ENCODE measurements around the gene ROBO1. TPM values are rescaled to one million over a fixed set of nuclear protein-coding genes. Genes with fewer than 3 reads are reported as not detected.

Gene ROBO1
- total RNA-seq, 2 experiments from 2014 or later = 0.12 to 0.20 TPM

DNA sequence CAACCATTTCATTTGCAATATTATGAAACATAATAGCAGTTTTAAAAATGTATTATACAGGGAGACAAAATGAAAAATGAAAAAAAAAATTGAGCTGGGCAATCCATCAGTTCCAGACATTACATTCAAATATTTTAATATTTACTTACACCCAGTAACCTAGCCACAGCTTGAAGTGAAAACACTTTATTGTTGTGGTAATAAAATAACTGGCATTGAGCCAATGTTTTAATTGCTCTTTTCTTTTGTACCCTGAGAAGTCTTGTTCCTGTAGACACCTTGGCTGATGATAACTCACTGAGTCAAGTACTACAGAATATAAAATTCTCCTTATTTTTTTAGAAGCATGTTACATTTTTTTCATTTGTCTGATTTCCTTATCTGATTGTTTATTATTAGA lies 180.6 kb downstream of the ROBO1 start:
- intact Hi-C loops (cut with micrococcal nuclease) = no loop called here
- no peak overlapping the region for H3K4me3 Mint-ChIP-seq
- no peaks in the 10 kb centered on the region for H3K4me1 Mint-ChIP-seq (ENCODE audit: low read depth)
- no peaks in the 10 kb centered on the region for H3K36me3 Mint-ChIP-seq (ENCODE audit: low read depth)
- H3K9me3 Mint-ChIP-seq = peaks cover 5% of the 10 kb centered on the region
- no peak for DNase-seq
- CTCF ChIA-PET = no interaction called here
- H3K27me3 Mint-ChIP-seq (ENCODE audit: low read depth) = no peaks in the 10 kb centered on the region
- no peak overlapping the region for H3K27ac Mint-ChIP-seq

DNA sequence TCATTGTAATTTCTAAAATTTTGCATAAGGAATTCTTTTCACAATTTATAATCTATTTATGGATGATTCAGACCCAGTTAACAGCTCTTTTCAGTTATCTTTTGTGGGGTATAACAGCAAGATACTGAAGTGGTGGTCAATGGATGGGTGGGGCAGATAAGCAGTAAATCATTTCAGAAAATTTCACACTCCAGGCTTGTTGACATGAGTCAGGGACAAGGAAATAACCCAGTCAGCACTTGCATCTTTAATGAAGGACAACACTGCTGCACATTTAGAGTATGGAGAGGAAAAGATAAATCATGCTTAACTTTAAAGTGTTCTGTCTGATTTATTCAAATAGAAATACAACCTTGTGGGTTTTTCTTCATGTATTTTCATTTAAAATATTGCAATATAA lies 181.6 kb downstream of the ROBO1 start:
- H3K9me3 Mint-ChIP-seq = peaks cover 5% of the 10 kb centered on the region
- no peak overlapping the region for H3K27ac Mint-ChIP-seq
- H3K27me3 Mint-ChIP-seq (ENCODE audit: low read depth) = no peaks in the 10 kb centered on the region
- no peaks in the 10 kb centered on the region for H3K36me3 Mint-ChIP-seq (ENCODE audit: low read depth)
- DNase-seq = no peak
- intact Hi-C loops (cut with micrococcal nuclease) = no loop called here
- no peak overlapping the region for H3K4me3 Mint-ChIP-seq
- CTCF ChIA-PET = no interaction called here
- no peaks in the 10 kb centered on the region for H3K4me1 Mint-ChIP-seq (ENCODE audit: low read depth)

DNA sequence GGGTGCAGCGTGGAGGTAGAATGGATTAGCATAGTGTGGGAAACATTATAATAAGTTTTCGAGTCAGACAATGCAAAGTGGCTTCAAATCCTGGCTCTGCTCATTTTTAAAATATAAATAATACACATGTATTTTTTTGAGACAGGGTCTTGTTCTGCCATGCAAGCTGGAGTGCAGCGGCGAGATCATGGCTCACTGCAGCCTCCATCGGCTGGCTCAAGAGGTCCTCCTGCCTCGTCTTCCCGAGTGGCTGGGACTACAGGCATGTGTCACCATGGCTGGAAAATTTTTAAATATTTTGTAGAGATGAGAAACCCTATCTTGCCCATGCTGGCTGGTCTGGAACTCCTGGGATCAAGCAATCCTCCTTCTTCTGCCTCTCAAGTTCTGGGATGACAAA lies 194.9 kb downstream of the ROBO1 start:
- Mint-ChIP-seq H3K4me3 (no peak overlapping the region), H3K36me3 (ENCODE audit: low read depth) (no peaks in the 10 kb centered on the region), H3K27me3 (ENCODE audit: low read depth) (no peaks in the 10 kb centered on the region), H3K4me1 (ENCODE audit: low read depth) (no peaks in the 10 kb centered on the region), H3K9me3 (peaks cover 1% of the 10 kb centered on the region), H3K27ac (no peak overlapping the region)
- DNase-seq = no peak
- CTCF ChIA-PET = no interaction called here
- intact Hi-C loops (cut with micrococcal nuclease) = no loop called here

DNA sequence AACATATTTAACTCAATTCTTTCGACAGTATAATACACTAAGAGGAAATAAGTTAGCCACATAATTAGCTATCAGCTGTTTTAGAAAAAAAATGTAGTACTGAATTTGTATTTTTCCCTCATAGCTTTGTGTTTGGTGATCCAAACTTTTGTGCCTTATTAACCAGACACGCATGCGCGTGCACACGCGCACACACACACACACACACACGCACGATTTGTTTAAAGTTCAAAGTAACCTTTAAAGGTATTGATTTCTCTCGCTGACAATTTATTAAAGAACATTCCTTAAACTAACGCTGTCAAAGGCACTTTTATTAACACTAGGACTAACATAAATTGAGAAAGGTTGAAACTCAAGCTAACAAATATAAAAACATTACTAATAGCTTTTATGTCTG lies 198.9 kb downstream of the ROBO1 start:
- Mint-ChIP-seq H3K27me3 (ENCODE audit: low read depth) (no peaks in the 10 kb centered on the region), H3K4me1 (ENCODE audit: low read depth) (no peaks in the 10 kb centered on the region), H3K4me3 (no peak overlapping the region), H3K36me3 (ENCODE audit: low read depth) (no peaks in the 10 kb centered on the region), H3K27ac (no peak overlapping the region), H3K9me3 (peaks cover 3% of the 10 kb centered on the region)
- no peak for DNase-seq
- intact Hi-C loops (cut with micrococcal nuclease) = no loop called here
- CTCF ChIA-PET = no interaction called here

DNA sequence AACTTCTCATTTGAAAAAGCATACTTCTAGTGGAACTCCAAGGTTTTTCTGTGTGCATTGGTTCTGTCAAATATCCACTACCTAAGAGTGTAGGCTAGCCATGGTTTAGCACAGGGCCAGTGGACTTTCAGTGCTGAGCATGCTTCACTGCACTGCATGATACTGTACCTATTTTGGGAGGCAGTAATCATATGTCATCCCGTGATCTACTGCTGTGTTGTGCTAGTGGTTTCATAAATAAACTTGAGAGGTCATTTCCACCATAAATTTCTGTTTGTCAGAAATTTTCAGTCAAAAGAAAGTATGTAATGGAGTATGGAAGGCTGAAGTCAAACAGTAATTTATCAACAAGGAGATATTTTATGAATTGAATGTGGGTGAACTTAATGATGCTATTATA lies 203.6 kb downstream of the ROBO1 start:
- Mint-ChIP-seq H3K27ac (no peak overlapping the region), H3K9me3 (peaks cover 3% of the 10 kb centered on the region), H3K4me1 (ENCODE audit: low read depth) (no peaks in the 10 kb centered on the region), H3K36me3 (ENCODE audit: low read depth) (no peaks in the 10 kb centered on the region), H3K4me3 (no peak overlapping the region), H3K27me3 (ENCODE audit: low read depth) (no peaks in the 10 kb centered on the region)
- CTCF ChIA-PET = no interaction called here
- intact Hi-C loops (cut with micrococcal nuclease) = no loop called here
- DNase-seq = no peak

DNA sequence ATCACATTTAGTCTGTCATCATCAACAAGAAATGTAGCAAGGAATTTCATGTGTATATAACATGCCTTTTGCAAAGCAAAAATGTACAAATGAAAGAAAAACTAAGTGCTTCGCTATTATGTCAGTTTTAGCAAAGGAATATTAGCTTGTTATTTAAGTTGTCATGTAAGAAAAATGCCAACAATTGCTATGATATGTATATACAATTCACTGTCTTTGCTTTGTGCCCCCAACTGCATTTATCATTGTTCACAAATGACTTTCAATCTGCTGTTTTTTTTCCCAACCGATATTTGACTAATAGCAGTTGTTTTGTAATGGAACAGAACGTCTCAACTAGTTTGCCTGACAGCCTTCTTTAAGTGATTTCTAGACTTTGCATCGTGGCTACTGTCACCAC lies 207.1 kb downstream of the ROBO1 start:
- DNase-seq = no peak
- Mint-ChIP-seq H3K4me3 (no peak overlapping the region), H3K27ac (no peak overlapping the region), H3K36me3 (ENCODE audit: low read depth) (no peaks in the 10 kb centered on the region), H3K4me1 (ENCODE audit: low read depth) (no peaks in the 10 kb centered on the region), H3K9me3 (peaks cover 1% of the 10 kb centered on the region), H3K27me3 (ENCODE audit: low read depth) (no peaks in the 10 kb centered on the region)
- intact Hi-C loops (cut with micrococcal nuclease) = no loop called here
- CTCF ChIA-PET = no interaction called here

DNA sequence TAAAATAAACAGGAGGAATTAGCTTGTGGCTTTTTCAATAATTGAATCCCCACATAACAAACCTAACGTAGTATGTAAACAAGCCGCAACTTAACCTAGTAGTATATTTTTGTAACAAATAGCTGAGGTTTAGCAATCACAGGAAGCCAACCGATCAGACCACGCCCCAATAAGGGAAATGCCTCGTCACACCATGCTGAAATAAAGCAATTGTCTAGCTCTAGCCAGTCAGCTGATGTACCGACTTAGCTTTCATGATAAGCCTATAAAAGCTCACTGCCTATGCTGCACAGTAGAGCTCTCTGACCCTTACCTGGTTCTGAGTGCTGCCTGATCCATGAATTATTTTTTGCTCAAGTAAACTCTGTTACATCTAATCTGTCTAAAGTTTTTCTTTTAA lies 208.9 kb downstream of the ROBO1 start:
- CTCF ChIA-PET = no interaction called here
- Mint-ChIP-seq H3K9me3 (peaks cover 1% of the 10 kb centered on the region), H3K27me3 (ENCODE audit: low read depth) (no peaks in the 10 kb centered on the region), H3K36me3 (ENCODE audit: low read depth) (no peaks in the 10 kb centered on the region), H3K4me3 (no peak overlapping the region), H3K4me1 (ENCODE audit: low read depth) (no peaks in the 10 kb centered on the region), H3K27ac (no peak overlapping the region)
- no peak for DNase-seq
- intact Hi-C loops (cut with micrococcal nuclease) = no loop called here

DNA sequence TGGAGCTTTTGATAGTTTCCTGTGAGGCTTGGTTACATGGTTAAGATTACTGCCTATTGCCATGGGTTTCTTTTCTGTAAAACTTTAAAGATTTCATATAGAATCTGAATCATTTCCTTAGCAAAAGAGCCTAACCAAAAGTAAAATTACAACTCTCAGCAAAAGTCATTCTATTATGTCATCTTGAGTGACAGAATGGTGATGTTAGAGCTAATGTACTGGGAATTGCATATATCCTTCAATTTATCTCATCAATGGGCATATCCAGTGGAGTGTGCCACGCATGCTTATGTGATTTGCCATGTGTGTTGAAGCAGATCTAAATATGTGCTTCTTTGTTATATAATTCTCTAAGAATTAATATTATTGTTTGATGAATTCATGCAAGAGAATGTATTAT lies 212.1 kb downstream of the ROBO1 start:
- intact Hi-C loops (cut with micrococcal nuclease) = no loop called here
- Mint-ChIP-seq H3K27ac (no peak overlapping the region), H3K9me3 (peaks cover 1% of the 10 kb centered on the region), H3K4me1 (ENCODE audit: low read depth) (no peaks in the 10 kb centered on the region), H3K36me3 (ENCODE audit: low read depth) (no peaks in the 10 kb centered on the region), H3K4me3 (no peak overlapping the region), H3K27me3 (ENCODE audit: low read depth) (no peaks in the 10 kb centered on the region)
- CTCF ChIA-PET = no interaction called here
- no peak for DNase-seq

DNA sequence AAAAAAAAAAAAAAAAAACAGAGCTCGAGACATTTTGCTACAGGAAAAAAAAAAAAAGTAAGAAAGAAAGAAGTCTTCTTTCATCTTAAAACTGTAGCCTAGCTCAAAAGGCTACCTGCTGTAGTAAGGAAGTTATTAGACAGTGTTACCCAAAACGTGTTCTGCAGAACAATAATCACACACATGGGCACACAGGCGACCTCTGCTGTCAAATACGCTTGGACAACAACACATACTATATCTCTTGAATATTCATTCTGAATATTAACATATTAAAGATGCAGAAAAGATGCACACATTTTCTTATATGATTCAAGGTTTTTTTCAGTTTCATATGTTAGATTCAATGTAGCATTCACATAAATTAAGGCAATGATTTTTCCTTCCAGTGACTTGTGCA lies 215.8 kb downstream of the ROBO1 start:
- DNase-seq = no peak
- H3K36me3 Mint-ChIP-seq (ENCODE audit: low read depth) = no peaks in the 10 kb centered on the region
- intact Hi-C loops (cut with micrococcal nuclease) = no loop called here
- CTCF ChIA-PET = no interaction called here
- no peak overlapping the region for H3K27ac Mint-ChIP-seq
- H3K4me1 Mint-ChIP-seq (ENCODE audit: low read depth) = no peaks in the 10 kb centered on the region
- H3K4me3 Mint-ChIP-seq = no peak overlapping the region
- H3K27me3 Mint-ChIP-seq (ENCODE audit: low read depth) = no peaks in the 10 kb centered on the region
- no peaks in the 10 kb centered on the region for H3K9me3 Mint-ChIP-seq

DNA sequence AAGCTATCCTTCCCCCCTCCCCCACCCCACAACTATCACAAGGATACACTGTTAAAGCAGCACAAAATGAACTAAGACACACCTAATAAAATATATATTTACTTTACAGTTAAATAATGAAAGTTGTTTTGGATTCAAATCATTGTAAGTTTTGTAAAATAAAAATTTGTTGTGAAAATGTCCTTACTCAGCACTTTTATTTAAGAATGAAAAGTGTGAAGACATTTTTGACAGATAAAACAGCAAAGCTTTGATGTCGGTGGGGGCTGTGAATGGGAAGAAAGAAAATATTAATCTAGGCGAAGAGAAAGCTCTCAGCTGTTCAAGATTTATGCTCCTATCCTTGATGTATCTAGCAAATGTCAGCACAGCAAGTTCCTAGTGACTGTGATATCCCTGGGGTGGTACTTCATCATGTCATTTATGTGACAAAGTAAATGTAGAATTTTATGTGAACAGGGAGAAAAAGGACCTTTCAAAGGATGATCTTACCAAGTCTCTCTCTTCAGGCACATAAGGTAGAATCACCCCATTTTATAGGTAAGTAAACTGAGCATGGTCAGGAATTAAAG lies 216.4 kb downstream of the ROBO1 start:
- Mint-ChIP-seq H3K9me3 (no peaks in the 10 kb centered on the region), H3K4me1 (ENCODE audit: low read depth) (no peaks in the 10 kb centered on the region), H3K36me3 (ENCODE audit: low read depth) (no peaks in the 10 kb centered on the region), H3K27ac (no peak overlapping the region), H3K4me3 (no peak overlapping the region), H3K27me3 (ENCODE audit: low read depth) (no peaks in the 10 kb centered on the region)
- CTCF ChIA-PET = no interaction called here
- no peak for DNase-seq
- intact Hi-C loops (cut with micrococcal nuclease) = no loop called here

DNA sequence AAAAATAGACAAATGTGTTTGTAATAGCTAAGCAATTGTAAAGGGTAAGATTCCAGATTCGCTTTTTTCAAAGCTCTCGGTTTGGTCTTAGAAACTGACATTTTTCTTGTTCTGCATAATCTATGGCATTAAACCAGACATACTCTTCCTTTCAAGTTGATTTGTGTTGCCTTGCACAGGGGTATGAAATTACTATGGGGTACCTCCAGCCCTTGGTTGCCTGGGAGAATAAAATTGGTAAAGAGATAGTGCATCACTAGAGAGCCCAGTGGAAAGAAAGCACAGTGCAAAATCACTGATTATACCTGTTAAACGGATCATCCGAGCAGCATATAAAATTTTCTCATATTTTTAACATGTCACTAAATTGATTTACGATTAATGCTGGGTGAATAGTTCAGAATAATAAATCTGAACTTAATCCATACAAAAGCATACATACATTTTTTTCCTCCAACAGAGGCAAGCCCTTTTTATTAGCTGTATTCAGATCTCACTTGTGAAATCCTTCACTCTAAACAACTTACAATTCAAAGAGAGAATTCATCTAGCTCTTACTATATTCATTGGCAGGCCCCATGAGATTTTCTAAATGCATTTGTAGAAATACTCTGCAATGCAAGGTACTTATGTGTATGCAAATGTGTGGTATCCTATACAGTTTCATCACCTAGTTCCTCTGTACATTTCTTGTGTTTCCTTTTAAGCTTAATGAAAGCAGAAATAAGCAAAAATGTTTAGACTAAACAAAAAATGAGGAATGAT lies 224.4 kb downstream of the ROBO1 start:
- no peaks in the 10 kb centered on the region for H3K4me1 Mint-ChIP-seq (ENCODE audit: low read depth)
- intact Hi-C loops (cut with micrococcal nuclease) = no loop called here
- no peaks in the 10 kb centered on the region for H3K36me3 Mint-ChIP-seq (ENCODE audit: low read depth)
- no peak for DNase-seq
- CTCF ChIA-PET = no interaction called here
- no peaks in the 10 kb centered on the region for H3K27me3 Mint-ChIP-seq (ENCODE audit: low read depth)
- H3K9me3 Mint-ChIP-seq = no peaks in the 10 kb centered on the region
- H3K27ac Mint-ChIP-seq = no peak overlapping the region
- no peak overlapping the region for H3K4me3 Mint-ChIP-seq

DNA sequence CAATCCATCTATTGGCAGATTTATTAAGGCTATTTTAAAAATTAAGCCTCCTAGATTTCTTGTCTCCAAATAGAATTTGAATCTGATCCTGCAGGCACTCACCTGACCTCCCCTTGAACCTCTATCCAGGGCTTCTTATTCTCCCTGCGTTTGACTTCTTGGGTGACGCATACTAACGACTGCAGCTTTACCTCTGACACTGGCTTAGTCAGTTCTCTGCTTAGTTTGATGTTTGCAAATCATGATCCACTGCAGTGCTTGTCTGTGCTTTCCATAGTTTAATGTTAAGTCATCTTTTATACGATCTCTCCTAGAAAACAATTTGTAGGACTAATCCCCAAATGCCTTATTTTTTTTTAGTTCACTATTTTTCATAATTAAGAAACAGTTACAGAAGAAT lies 233.1 kb downstream of the ROBO1 start:
- Mint-ChIP-seq H3K4me1 (ENCODE audit: low read depth) (no peaks in the 10 kb centered on the region), H3K27me3 (ENCODE audit: low read depth) (no peaks in the 10 kb centered on the region), H3K36me3 (ENCODE audit: low read depth) (no peaks in the 10 kb centered on the region), H3K9me3 (peaks cover 10% of the 10 kb centered on the region), H3K27ac (no peak overlapping the region), H3K4me3 (no peak overlapping the region)
- no peak for DNase-seq
- intact Hi-C loops (cut with micrococcal nuclease) = no loop called here
- CTCF ChIA-PET = no interaction called here

DNA sequence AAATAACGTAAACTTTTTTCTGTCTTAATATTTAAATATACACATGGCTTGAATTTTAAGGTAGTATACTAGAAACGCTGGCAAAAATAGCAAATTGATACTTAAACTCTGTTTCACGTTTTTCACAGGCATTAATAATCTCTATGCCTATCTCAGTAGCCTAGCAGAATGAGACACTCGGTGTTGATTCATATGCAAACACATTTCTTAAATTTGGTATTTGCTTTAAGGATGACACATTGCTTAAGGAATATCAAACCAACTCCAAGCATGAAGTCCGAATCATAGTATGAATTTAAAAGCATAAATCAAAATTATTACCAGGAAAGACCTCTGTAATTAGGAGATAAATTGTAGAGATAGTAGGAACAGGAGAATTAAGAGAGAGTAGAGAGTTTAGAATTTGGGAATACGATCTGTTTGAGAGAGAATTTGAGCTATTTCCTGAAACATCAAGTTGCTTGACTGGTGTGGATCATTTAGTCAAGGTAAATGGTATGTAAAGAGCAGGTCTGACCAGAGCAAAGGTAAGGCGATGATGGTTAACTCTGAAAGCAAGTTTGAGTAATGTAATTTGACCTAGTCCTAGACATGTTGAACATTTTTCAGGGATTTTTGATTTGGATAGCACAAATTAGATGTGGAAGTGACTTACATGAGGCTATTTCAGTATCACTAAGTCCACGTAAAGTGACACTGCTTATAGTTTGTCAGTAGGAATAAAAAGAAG lies 236.1 kb downstream of the ROBO1 start:
- peaks cover 11% of the 10 kb centered on the region for H3K9me3 Mint-ChIP-seq
- CTCF ChIA-PET = no interaction called here
- H3K27ac Mint-ChIP-seq = no peak overlapping the region
- intact Hi-C loops (cut with micrococcal nuclease) = no loop called here
- H3K27me3 Mint-ChIP-seq (ENCODE audit: low read depth) = no peaks in the 10 kb centered on the region
- no peaks in the 10 kb centered on the region for H3K36me3 Mint-ChIP-seq (ENCODE audit: low read depth)
- H3K4me1 Mint-ChIP-seq (ENCODE audit: low read depth) = no peaks in the 10 kb centered on the region
- no peak overlapping the region for H3K4me3 Mint-ChIP-seq
- no peak for DNase-seq

Data from activated naive CD4-positive, alpha-beta T cell treated with anti-CD3 and anti-CD28 coated beads for 36 hours (primary cell).